ENCODE data around the gene CD53. TPM values are rescaled to one million over a fixed set of nuclear protein-coding genes. Genes with fewer than 3 reads are reported as not detected.

The CD53 gene
- total RNA-seq, 2 donors from 2014 or later, result 5.7 to 12.2 TPM

DNA sequence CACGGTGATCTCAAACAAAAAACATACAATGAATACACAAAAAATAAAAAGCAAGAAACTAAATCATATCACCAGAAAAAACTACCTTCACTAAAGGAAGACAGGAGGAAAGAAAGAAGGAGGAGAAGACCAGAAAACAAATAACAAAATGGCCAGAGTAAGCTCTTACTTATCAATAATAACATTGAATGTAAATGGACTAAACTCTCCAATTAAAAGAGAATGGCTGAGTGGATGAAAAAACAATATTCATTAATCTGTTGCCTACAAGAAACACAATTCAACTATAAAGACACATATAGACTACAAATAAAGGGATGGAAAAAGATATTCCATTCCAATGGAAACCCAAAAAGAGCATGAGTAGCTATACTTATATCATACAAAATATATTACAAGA lies 63.6 kb downstream of the CD53 start:
- no peak for DNase-seq (ENCODE audit: low spot score)
- WGBS, result 85% methylated on average over 1 of the region's 1 CpG
- Histone ChIP-seq H3K27ac (no peak overlapping the region), H3K4me1 (replicated peaks) (no peaks in the 10 kb centered on the region), H3K27me3 (replicated peaks; ENCODE audit: insufficient read depth) (no peaks in the 10 kb centered on the region), H3K9me3 (no peaks in the 10 kb centered on the region), H3K4me3 (no peak overlapping the region), H3K36me3 (no peaks in the 10 kb centered on the region)
- intact Hi-C loops (cut with DNase I), result no loop called here
- TF ChIP-seq POLR2AphosphoS5 (IDR thresholded peaks at IDR 0.05) (no peak), POLR2A (IDR thresholded peaks at IDR 0.05) (no peak)
- TF ChIP-seq, protein P1, sequence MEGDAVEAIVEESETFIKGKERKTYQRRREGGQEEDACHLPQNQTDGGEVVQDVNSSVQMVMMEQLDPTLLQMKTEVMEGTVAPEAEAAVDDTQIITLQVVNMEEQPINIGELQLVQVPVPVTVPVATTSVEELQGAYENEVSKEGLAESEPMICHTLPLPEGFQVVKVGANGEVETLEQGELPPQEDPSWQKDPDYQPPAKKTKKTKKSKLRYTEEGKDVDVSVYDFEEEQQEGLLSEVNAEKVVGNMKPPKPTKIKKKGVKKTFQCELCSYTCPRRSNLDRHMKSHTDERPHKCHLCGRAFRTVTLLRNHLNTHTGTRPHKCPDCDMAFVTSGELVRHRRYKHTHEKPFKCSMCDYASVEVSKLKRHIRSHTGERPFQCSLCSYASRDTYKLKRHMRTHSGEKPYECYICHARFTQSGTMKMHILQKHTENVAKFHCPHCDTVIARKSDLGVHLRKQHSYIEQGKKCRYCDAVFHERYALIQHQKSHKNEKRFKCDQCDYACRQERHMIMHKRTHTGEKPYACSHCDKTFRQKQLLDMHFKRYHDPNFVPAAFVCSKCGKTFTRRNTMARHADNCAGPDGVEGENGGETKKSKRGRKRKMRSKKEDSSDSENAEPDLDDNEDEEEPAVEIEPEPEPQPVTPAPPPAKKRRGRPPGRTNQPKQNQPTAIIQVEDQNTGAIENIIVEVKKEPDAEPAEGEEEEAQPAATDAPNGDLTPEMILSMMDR (IDR thresholded peaks at IDR 0.05), result no peak

DNA sequence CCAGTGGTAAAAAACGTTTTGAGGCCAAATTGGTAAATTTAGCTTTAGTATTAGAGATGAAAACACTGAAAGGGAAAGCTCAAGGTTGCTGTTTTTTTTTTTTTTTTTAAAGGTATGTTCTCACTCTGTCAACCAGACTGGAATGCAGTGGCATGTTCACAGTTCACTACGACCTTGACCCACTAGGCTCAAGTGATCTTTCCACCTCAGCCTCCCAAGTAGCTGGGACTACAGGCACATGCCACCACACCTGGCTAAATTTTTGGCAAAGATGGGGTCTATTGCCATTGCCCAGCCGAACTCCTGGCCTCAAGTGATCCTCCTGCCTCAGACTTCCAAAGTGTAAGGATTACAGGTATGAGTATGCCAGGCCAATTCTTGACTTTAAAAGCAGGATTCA lies 71.9 kb downstream of the CD53 start:
- Histone ChIP-seq H3K36me3 (no peaks in the 10 kb centered on the region), H3K4me3 (no peak overlapping the region), H3K9me3 (no peaks in the 10 kb centered on the region), H3K4me1 (replicated peaks) (no peaks in the 10 kb centered on the region), H3K27ac (no peak overlapping the region), H3K27me3 (replicated peaks; ENCODE audit: insufficient read depth) (no peaks in the 10 kb centered on the region)
- WGBS, result 60% methylated on average over 3 of the region's 3 CpGs
- no peak for TF ChIP-seq POLR2AphosphoS5 (IDR thresholded peaks at IDR 0.05)
- TF ChIP-seq POLR2A (IDR thresholded peaks at IDR 0.05), result no peak
- TF ChIP-seq, protein P1 (IDR thresholded peaks at IDR 0.05), result no peak
- DNase-seq (ENCODE audit: low spot score), result no peak
- intact Hi-C loops (cut with DNase I), result no loop called here

DNA sequence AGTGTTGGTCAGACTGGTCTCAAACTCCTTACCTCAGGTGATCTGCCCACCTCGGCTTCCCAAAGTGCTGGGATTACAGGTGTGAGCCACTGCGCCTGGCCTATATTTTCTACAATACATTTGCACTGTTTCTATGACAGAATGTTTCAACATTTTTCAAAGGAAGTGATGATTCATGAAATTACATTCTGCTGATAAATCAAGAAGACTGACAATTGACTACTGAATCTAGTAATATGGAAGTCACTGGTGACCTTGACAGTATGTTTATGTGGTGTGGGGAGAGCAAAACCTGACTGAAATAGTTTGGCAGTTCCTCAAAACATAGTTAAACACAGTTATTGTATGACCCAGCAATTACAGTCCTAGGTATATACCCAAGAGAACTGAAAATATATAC lies 72.7 kb downstream of the CD53 start:
- WGBS, result 94% methylated on average over 2 of the region's 2 CpGs
- no peak for TF ChIP-seq POLR2A (IDR thresholded peaks at IDR 0.05)
- TF ChIP-seq POLR2AphosphoS5 (IDR thresholded peaks at IDR 0.05), result no peak
- TF ChIP-seq, protein P1 (IDR thresholded peaks at IDR 0.05), result no peak
- H3K4me3 ChIP-seq, result no peak overlapping the region
- H3K9me3 ChIP-seq, result no peaks in the 10 kb centered on the region
- intact Hi-C loops (cut with DNase I), result no loop called here
- no peaks in the 10 kb centered on the region for H3K27me3 ChIP-seq (replicated peaks; ENCODE audit: insufficient read depth)
- no peak overlapping the region for H3K27ac ChIP-seq
- DNase-seq (ENCODE audit: low spot score), result no peak
- no peaks in the 10 kb centered on the region for H3K36me3 ChIP-seq
- no peaks in the 10 kb centered on the region for H3K4me1 ChIP-seq (replicated peaks)

DNA sequence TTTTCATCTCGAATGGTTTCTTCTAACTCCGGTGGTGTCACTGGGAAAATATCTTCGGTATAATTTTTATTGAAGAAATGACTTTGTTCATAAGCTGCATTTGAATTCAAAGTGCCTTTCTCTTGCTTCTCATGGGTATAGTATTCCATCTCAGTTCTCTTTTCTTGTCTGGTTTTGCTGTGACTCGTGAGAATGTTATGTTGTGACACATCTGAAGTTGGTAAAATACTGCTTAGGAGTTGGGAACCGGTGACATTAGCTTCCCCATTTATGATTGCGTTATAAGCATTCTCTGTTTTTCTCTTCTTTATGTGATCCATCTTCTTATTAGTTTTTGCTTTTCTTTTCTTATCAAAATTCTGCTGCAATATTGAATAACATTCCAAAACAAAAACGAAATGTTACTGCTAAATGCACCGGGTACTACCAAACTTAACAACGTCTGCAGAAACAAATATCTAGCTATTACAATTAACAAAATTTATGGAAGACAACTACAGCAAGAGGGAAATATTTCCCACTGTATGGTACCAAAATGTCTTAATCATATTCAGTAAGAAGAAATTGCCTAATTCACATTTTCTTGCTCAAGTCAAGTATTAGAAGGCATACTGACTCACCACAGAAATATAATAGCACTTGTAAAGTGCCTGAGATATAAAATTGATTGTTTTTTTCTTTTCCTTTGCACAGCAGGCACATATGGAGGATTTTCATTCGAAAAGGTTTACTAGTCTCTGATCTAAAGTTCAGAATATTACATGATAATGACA lies 75.3 kb downstream of the CD53 start:
- no peaks in the 10 kb centered on the region for H3K36me3 ChIP-seq
- no peaks in the 10 kb centered on the region for H3K27me3 ChIP-seq (replicated peaks; ENCODE audit: insufficient read depth)
- TF ChIP-seq, protein P1 (IDR thresholded peaks at IDR 0.05), result no peak
- TF ChIP-seq POLR2AphosphoS5 (IDR thresholded peaks at IDR 0.05), result no peak
- no peak for TF ChIP-seq POLR2A (IDR thresholded peaks at IDR 0.05)
- intact Hi-C loops (cut with DNase I), result no loop called here
- H3K4me1 ChIP-seq (replicated peaks), result no peaks in the 10 kb centered on the region
- no peak for DNase-seq (ENCODE audit: low spot score)
- 96% methylated on average over 10 of the region's 10 CpGs for WGBS
- no peak overlapping the region for H3K4me3 ChIP-seq
- no peak overlapping the region for H3K27ac ChIP-seq
- H3K9me3 ChIP-seq, result no peaks in the 10 kb centered on the region

Other genes starting within 250 kb of the CD53 start
- gene KCNA3, start 198.2 kb upstream of the CD53 start, total RNA-seq, result under 1 TPM; 0.62 to 0.91 TPM
- gene LRIF1, start 90.8 kb downstream of the CD53 start, total RNA-seq, result 10 to 100 TPM; 12.8 to 38.3 TPM